ENCODE results near the gene SDK1.

SDK1 gene

GRCh38 chr7:3501671-3502070, 200.6 kb downstream of the SDK1 start:
- no peak for ATAC-seq (replicated peaks; ENCODE audit: extremely low read depth, poor library complexity, severe bottlenecking)
- Mint-ChIP-seq H3K27me3 (peaks cover 11% of the 10 kb centered on the region), H3K4me1 (no peaks in the 10 kb centered on the region), H3K4me3 (no peak overlapping the region), H3K36me3 (ENCODE audit: insufficient read depth) (peaks cover 2% of the 10 kb centered on the region), H3K9me3 (peaks cover 27% of the 10 kb centered on the region), H3K27ac (ENCODE audit: low read depth) (no peak overlapping the region)
- DNase-seq (ENCODE audit: low spot score in 2 of 2): no peak

GRCh38 chr7:3504384-3504783, 203.3 kb downstream of the SDK1 start:
- DNase-seq (ENCODE audit: low spot score in 2 of 2): no peak
- no peak for ATAC-seq (replicated peaks; ENCODE audit: extremely low read depth, poor library complexity, severe bottlenecking)
- peaks cover 30% of the 10 kb centered on the region for H3K27me3 Mint-ChIP-seq
- H3K27ac Mint-ChIP-seq (ENCODE audit: low read depth): no peak overlapping the region
- peaks cover 2% of the 10 kb centered on the region for H3K36me3 Mint-ChIP-seq (ENCODE audit: insufficient read depth)
- H3K4me3 Mint-ChIP-seq: no peak overlapping the region
- H3K9me3 Mint-ChIP-seq: peaks cover 39% of the 10 kb centered on the region
- no peaks in the 10 kb centered on the region for H3K4me1 Mint-ChIP-seq

- ATAC-seq (replicated peaks; ENCODE audit: extremely low read depth, poor library complexity, severe bottlenecking): no peak
- DNase-seq (ENCODE audit: low spot score in 2 of 2): no peak
- no peak overlapping the region for H3K4me3 Mint-ChIP-seq
Observed at GRCh38 chr7:3510101-3511020, 209.3 kb downstream of the SDK1 start.

GRCh38 chr7:3517344-3517743, 216.3 kb downstream of the SDK1 start:
- no peak for DNase-seq (ENCODE audit: low spot score in 2 of 2)
- Mint-ChIP-seq H3K36me3 (ENCODE audit: insufficient read depth) (no peaks in the 10 kb centered on the region), H3K27ac (ENCODE audit: low read depth) (no peak overlapping the region)

More at GRCh38 chr7:3510101-3511020, 209.3 kb downstream of the SDK1 start:
- H3K27ac Mint-ChIP-seq (ENCODE audit: low read depth): no peak overlapping the region
- H3K27me3 Mint-ChIP-seq: peaks cover 68% of the 10 kb centered on the region
- H3K9me3 Mint-ChIP-seq: peaks cover 22% of the 10 kb centered on the region
- H3K4me1 Mint-ChIP-seq: no peaks in the 10 kb centered on the region
- H3K36me3 Mint-ChIP-seq (ENCODE audit: insufficient read depth): peaks cover 1% of the 10 kb centered on the region

GRCh38 chr7:3518546-3518945, 217.5 kb downstream of the SDK1 start:
- Mint-ChIP-seq H3K4me3 (no peak overlapping the region), H3K27me3 (peaks cover 61% of the 10 kb centered on the region), H3K9me3 (no peaks in the 10 kb centered on the region), H3K4me1 (no peaks in the 10 kb centered on the region), H3K36me3 (ENCODE audit: insufficient read depth) (no peaks in the 10 kb centered on the region), H3K27ac (ENCODE audit: low read depth) (no peak overlapping the region)
- no peak for DNase-seq (ENCODE audit: low spot score in 2 of 2)
- no peak for ATAC-seq (replicated peaks; ENCODE audit: extremely low read depth, poor library complexity, severe bottlenecking)

More at GRCh38 chr7:3517344-3517743, 216.3 kb downstream of the SDK1 start:
- Mint-ChIP-seq H3K4me3 (no peak overlapping the region), H3K27me3 (peaks cover 72% of the 10 kb centered on the region), H3K4me1 (no peaks in the 10 kb centered on the region), H3K9me3 (no peaks in the 10 kb centered on the region)
- no peak for ATAC-seq (replicated peaks; ENCODE audit: extremely low read depth, poor library complexity, severe bottlenecking)

GRCh38 chr7:3520206-3520605, 219.2 kb downstream of the SDK1 start:
- no peak overlapping the region for H3K27ac Mint-ChIP-seq (ENCODE audit: low read depth)
- peaks cover 56% of the 10 kb centered on the region for H3K27me3 Mint-ChIP-seq
- no peak for DNase-seq (ENCODE audit: low spot score in 2 of 2)
- no peak overlapping the region for H3K4me3 Mint-ChIP-seq
- no peaks in the 10 kb centered on the region for H3K4me1 Mint-ChIP-seq
- H3K36me3 Mint-ChIP-seq (ENCODE audit: insufficient read depth): no peaks in the 10 kb centered on the region
- no peaks in the 10 kb centered on the region for H3K9me3 Mint-ChIP-seq
- no peak for ATAC-seq (replicated peaks; ENCODE audit: extremely low read depth, poor library complexity, severe bottlenecking)

GRCh38 chr7:3527496-3528124, 226.6 kb downstream of the SDK1 start:
- DNase-seq (ENCODE audit: low spot score in 2 of 2): no peak
- peaks cover 33% of the 10 kb centered on the region for H3K27me3 Mint-ChIP-seq
- H3K27ac Mint-ChIP-seq (ENCODE audit: low read depth): no peak overlapping the region
- H3K9me3 Mint-ChIP-seq: no peaks in the 10 kb centered on the region
- no peak overlapping the region for H3K4me3 Mint-ChIP-seq
- no peak for ATAC-seq (replicated peaks; ENCODE audit: extremely low read depth, poor library complexity, severe bottlenecking)
- peaks cover 3% of the 10 kb centered on the region for H3K36me3 Mint-ChIP-seq (ENCODE audit: insufficient read depth)
- no peaks in the 10 kb centered on the region for H3K4me1 Mint-ChIP-seq

- Mint-ChIP-seq H3K27me3 (peaks cover 8% of the 10 kb centered on the region), H3K9me3 (no peaks in the 10 kb centered on the region), H3K4me1 (no peaks in the 10 kb centered on the region), H3K36me3 (ENCODE audit: insufficient read depth) (no peaks in the 10 kb centered on the region), H3K4me3 (no peak overlapping the region), H3K27ac (ENCODE audit: low read depth) (no peak overlapping the region)
- DNase-seq (ENCODE audit: low spot score in 2 of 2) (no peak), ATAC-seq (replicated peaks; ENCODE audit: extremely low read depth, poor library complexity, severe bottlenecking) (no peak)
Observed at GRCh38 chr7:3533040-3533439, 232.0 kb downstream of the SDK1 start.

- Mint-ChIP-seq H3K4me1 (no peaks in the 10 kb centered on the region), H3K27ac (ENCODE audit: low read depth) (no peak overlapping the region), H3K36me3 (ENCODE audit: insufficient read depth) (no peaks in the 10 kb centered on the region), H3K9me3 (no peaks in the 10 kb centered on the region), H3K4me3 (no peak overlapping the region), H3K27me3 (no peaks in the 10 kb centered on the region)
- DNase-seq (ENCODE audit: low spot score in 2 of 2) (no peak), ATAC-seq (replicated peaks; ENCODE audit: extremely low read depth, poor library complexity, severe bottlenecking) (no peak)
Observed at GRCh38 chr7:3537210-3537875, 236.3 kb downstream of the SDK1 start.

- Mint-ChIP-seq H3K9me3 (no peaks in the 10 kb centered on the region), H3K27me3 (no peaks in the 10 kb centered on the region), H3K4me3 (no peak overlapping the region), H3K27ac (ENCODE audit: low read depth) (no peak overlapping the region), H3K36me3 (ENCODE audit: insufficient read depth) (no peaks in the 10 kb centered on the region), H3K4me1 (no peaks in the 10 kb centered on the region)
- ATAC-seq (replicated peaks; ENCODE audit: extremely low read depth, poor library complexity, severe bottlenecking) (no peak), DNase-seq (ENCODE audit: low spot score in 2 of 2) (no peak)
Observed at GRCh38 chr7:3538041-3538440, 237.0 kb downstream of the SDK1 start.

- no peaks in the 10 kb centered on the region for H3K36me3 Mint-ChIP-seq (ENCODE audit: insufficient read depth)
- DNase-seq (ENCODE audit: low spot score in 2 of 2): no peak
- no peak overlapping the region for H3K27ac Mint-ChIP-seq (ENCODE audit: low read depth)
- no peak overlapping the region for H3K4me3 Mint-ChIP-seq
- no peak for ATAC-seq (replicated peaks; ENCODE audit: extremely low read depth, poor library complexity, severe bottlenecking)
- H3K9me3 Mint-ChIP-seq: no peaks in the 10 kb centered on the region
- H3K27me3 Mint-ChIP-seq: no peaks in the 10 kb centered on the region
- no peaks in the 10 kb centered on the region for H3K4me1 Mint-ChIP-seq
Observed at GRCh38 chr7:3540456-3541220, 239.6 kb downstream of the SDK1 start.

GRCh38 chr7:3544202-3544601, 243.2 kb downstream of the SDK1 start:
- H3K36me3 Mint-ChIP-seq (ENCODE audit: insufficient read depth): no peaks in the 10 kb centered on the region
- H3K27me3 Mint-ChIP-seq: peaks cover 27% of the 10 kb centered on the region
- H3K9me3 Mint-ChIP-seq: no peaks in the 10 kb centered on the region
- no peak overlapping the region for H3K27ac Mint-ChIP-seq (ENCODE audit: low read depth)
- no peaks in the 10 kb centered on the region for H3K4me1 Mint-ChIP-seq
- ATAC-seq (replicated peaks; ENCODE audit: extremely low read depth, poor library complexity, severe bottlenecking): no peak
- no peak overlapping the region for H3K4me3 Mint-ChIP-seq
- no peak for DNase-seq (ENCODE audit: low spot score in 2 of 2)

All from central memory CD8-positive, alpha-beta T cell (primary cell).